Cortex of kidney (tissue), 1 donor: ENCODE results near the gene PSMD2.

ENCODE experiments used
- DNase-seq: peaks from one replicate; lab custom pipeline; 2025; lab: John Stamatoyannopoulos, UW

PSMD2 gene

GRCh38 chr3:184357248-184358123 lies 58.4 kb downstream of the PSMD2 start:
- no peak for DNase-seq

GRCh38 chr3:184358124-184358767 lies 59.2 kb downstream of the PSMD2 start:
- DNase-seq, result no peak
